Measurements from ENCODE around the gene DBX1.
"Not testable (repeated sequence)": the region's sequence is repeated elsewhere in the genome, so short reads cannot be mapped to it uniquely, and the experiment has no call there.

The DBX1 gene

GRCh38 chr11:20160425-20161229 is at the start of gene DBX1:
Gene DBX1 (minus strand): TSS chr11:20160475. CDS start chr11:20160324, 151 bp downstream.
- H3K9ac ChIP-seq (ENCODE audit: low read depth, low read length): no peak within 1 kb of the TSS
- peaks cover 27% of the 10 kb centered on the region for H3K4me1 ChIP-seq (ENCODE audit: control insufficient read depth, insufficient read depth, low read length)
- no peaks in the 10 kb centered on the region for H3K36me3 ChIP-seq (ENCODE audit: control insufficient read depth, insufficient read depth, low read length)
- no peaks in the 10 kb centered on the region for H3K9me3 ChIP-seq (ENCODE audit: control insufficient read depth, insufficient read depth, low read length)
- H3K4me3 ChIP-seq (ENCODE audit: low read depth, low read length): peak within 1 kb of the TSS; percentile 39
- peaks cover 95% of the 10 kb centered on the region for H3K27me3 ChIP-seq (ENCODE audit: control insufficient read depth, insufficient read depth, low read length)

- no peaks in the 10 kb centered on the region for H3K9me3 ChIP-seq (ENCODE audit: control insufficient read depth, insufficient read depth, low read length)
- H3K9ac ChIP-seq (ENCODE audit: low read depth, low read length): no peak overlapping the region
- peak overlapping the region; percentile 42 for H3K4me3 ChIP-seq (ENCODE audit: low read depth, low read length)
- peaks cover 9% of the 10 kb centered on the region for H3K4me1 ChIP-seq (ENCODE audit: control insufficient read depth, insufficient read depth, low read length)
- no peaks in the 10 kb centered on the region for H3K36me3 ChIP-seq (ENCODE audit: control insufficient read depth, insufficient read depth, low read length)
- H3K27me3 ChIP-seq (ENCODE audit: control insufficient read depth, insufficient read depth, low read length): peaks cover 100% of the 10 kb centered on the region
Measured at GRCh38 chr11:20208622-20209111, 48.4 kb upstream of the DBX1 start.

- Histone ChIP-seq H3K4me3 (ENCODE audit: low read depth, low read length) (peak overlapping the region; percentile 42), H3K27me3 (ENCODE audit: control insufficient read depth, insufficient read depth, low read length) (peaks cover 100% of the 10 kb centered on the region)
Measured at GRCh38 chr11:20207781-20208621, 47.7 kb upstream of the DBX1 start.

GRCh38 chr11:20205807-20206206 is 45.5 kb upstream of the DBX1 start:
- no peaks in the 10 kb centered on the region for H3K36me3 ChIP-seq (ENCODE audit: control insufficient read depth, insufficient read depth, low read length)
- H3K27me3 ChIP-seq (ENCODE audit: control insufficient read depth, insufficient read depth, low read length): peaks cover 100% of the 10 kb centered on the region
- H3K4me1 ChIP-seq (ENCODE audit: control insufficient read depth, insufficient read depth, low read length): peaks cover 9% of the 10 kb centered on the region
- no peak overlapping the region for H3K9ac ChIP-seq (ENCODE audit: low read depth, low read length)
- no peaks in the 10 kb centered on the region for H3K9me3 ChIP-seq (ENCODE audit: control insufficient read depth, insufficient read depth, low read length)
- H3K4me3 ChIP-seq (ENCODE audit: low read depth, low read length): no peak overlapping the region

More at GRCh38 chr11:20207781-20208621, 47.7 kb upstream of the DBX1 start:
- no peaks in the 10 kb centered on the region for H3K9me3 ChIP-seq (ENCODE audit: control insufficient read depth, insufficient read depth, low read length)
- H3K4me1 ChIP-seq (ENCODE audit: control insufficient read depth, insufficient read depth, low read length): peaks cover 9% of the 10 kb centered on the region
- no peak overlapping the region for H3K9ac ChIP-seq (ENCODE audit: low read depth, low read length)
- no peaks in the 10 kb centered on the region for H3K36me3 ChIP-seq (ENCODE audit: control insufficient read depth, insufficient read depth, low read length)

- peaks cover 11% of the 10 kb centered on the region for H3K4me1 ChIP-seq (ENCODE audit: control insufficient read depth, insufficient read depth, low read length)
- H3K27me3 ChIP-seq (ENCODE audit: control insufficient read depth, insufficient read depth, low read length): peaks cover 100% of the 10 kb centered on the region
- no peaks in the 10 kb centered on the region for H3K9me3 ChIP-seq (ENCODE audit: control insufficient read depth, insufficient read depth, low read length)
- H3K9ac ChIP-seq (ENCODE audit: low read depth, low read length): no peak overlapping the region
- H3K36me3 ChIP-seq (ENCODE audit: control insufficient read depth, insufficient read depth, low read length): no peaks in the 10 kb centered on the region
- H3K4me3 ChIP-seq (ENCODE audit: low read depth, low read length): no peak overlapping the region
Measured at GRCh38 chr11:20204681-20205080, 44.4 kb upstream of the DBX1 start.

GRCh38 chr11:20203831-20204230 is 43.6 kb upstream of the DBX1 start:
- Histone ChIP-seq H3K27me3 (ENCODE audit: control insufficient read depth, insufficient read depth, low read length) (peaks cover 100% of the 10 kb centered on the region), H3K9ac (ENCODE audit: low read depth, low read length) (no peak overlapping the region), H3K36me3 (ENCODE audit: control insufficient read depth, insufficient read depth, low read length) (no peaks in the 10 kb centered on the region), H3K4me1 (ENCODE audit: control insufficient read depth, insufficient read depth, low read length) (peaks cover 10% of the 10 kb centered on the region), H3K9me3 (ENCODE audit: control insufficient read depth, insufficient read depth, low read length) (no peaks in the 10 kb centered on the region), H3K4me3 (ENCODE audit: low read depth, low read length) (no peak overlapping the region)

GRCh38 chr11:20201231-20201630 is 41.0 kb upstream of the DBX1 start:
- Histone ChIP-seq H3K4me3 (ENCODE audit: low read depth, low read length) (no peak overlapping the region), H3K4me1 (ENCODE audit: control insufficient read depth, insufficient read depth, low read length) (peaks cover 2% of the 10 kb centered on the region), H3K27me3 (ENCODE audit: control insufficient read depth, insufficient read depth, low read length) (peaks cover 99% of the 10 kb centered on the region), H3K36me3 (ENCODE audit: control insufficient read depth, insufficient read depth, low read length) (no peaks in the 10 kb centered on the region), H3K9me3 (ENCODE audit: control insufficient read depth, insufficient read depth, low read length) (no peaks in the 10 kb centered on the region), H3K9ac (ENCODE audit: low read depth, low read length) (no peak overlapping the region)

GRCh38 chr11:20200331-20200955 is 40.2 kb upstream of the DBX1 start:
- not testable (repeated sequence) for H3K4me1 ChIP-seq (ENCODE audit: control insufficient read depth, insufficient read depth, low read length); H3K36me3 ChIP-seq (ENCODE audit: control insufficient read depth, insufficient read depth, low read length); H3K4me3 ChIP-seq (ENCODE audit: low read depth, low read length); H3K9me3 ChIP-seq (ENCODE audit: control insufficient read depth, insufficient read depth, low read length); H3K9ac ChIP-seq (ENCODE audit: low read depth, low read length)
- peaks cover 91% of the 10 kb centered on the region for H3K27me3 ChIP-seq (ENCODE audit: control insufficient read depth, insufficient read depth, low read length)

GRCh38 chr11:20197881-20198280 is 37.6 kb upstream of the DBX1 start:
- Histone ChIP-seq H3K4me1 (ENCODE audit: control insufficient read depth, insufficient read depth, low read length) (peaks cover 2% of the 10 kb centered on the region), H3K36me3 (ENCODE audit: control insufficient read depth, insufficient read depth, low read length) (no peaks in the 10 kb centered on the region), H3K4me3 (ENCODE audit: low read depth, low read length) (no peak overlapping the region), H3K9me3 (ENCODE audit: control insufficient read depth, insufficient read depth, low read length) (no peaks in the 10 kb centered on the region), H3K9ac (ENCODE audit: low read depth, low read length) (no peak overlapping the region), H3K27me3 (ENCODE audit: control insufficient read depth, insufficient read depth, low read length) (peaks cover 82% of the 10 kb centered on the region)

- Histone ChIP-seq H3K36me3 (ENCODE audit: control insufficient read depth, insufficient read depth, low read length) (no peaks in the 10 kb centered on the region), H3K4me1 (ENCODE audit: control insufficient read depth, insufficient read depth, low read length) (no peaks in the 10 kb centered on the region), H3K27me3 (ENCODE audit: control insufficient read depth, insufficient read depth, low read length) (peaks cover 74% of the 10 kb centered on the region), H3K9ac (ENCODE audit: low read depth, low read length) (no peak overlapping the region), H3K4me3 (ENCODE audit: low read depth, low read length) (no peak overlapping the region), H3K9me3 (ENCODE audit: control insufficient read depth, insufficient read depth, low read length) (no peaks in the 10 kb centered on the region)
Measured at GRCh38 chr11:20194470-20194869, 34.2 kb upstream of the DBX1 start.

GRCh38 chr11:20193307-20193706 is 33.0 kb upstream of the DBX1 start:
- Histone ChIP-seq H3K4me1 (ENCODE audit: control insufficient read depth, insufficient read depth, low read length) (no peaks in the 10 kb centered on the region), H3K4me3 (ENCODE audit: low read depth, low read length) (no peak overlapping the region), H3K27me3 (ENCODE audit: control insufficient read depth, insufficient read depth, low read length) (peaks cover 70% of the 10 kb centered on the region), H3K36me3 (ENCODE audit: control insufficient read depth, insufficient read depth, low read length) (no peaks in the 10 kb centered on the region), H3K9me3 (ENCODE audit: control insufficient read depth, insufficient read depth, low read length) (no peaks in the 10 kb centered on the region), H3K9ac (ENCODE audit: low read depth, low read length) (no peak overlapping the region)
